Measurements from ENCODE around the gene ARGLU1.

Gene ARGLU1

GRCh38 chr13:106541826-106542225, 26.1 kb downstream of the ARGLU1 start:
- Histone ChIP-seq H3K4me3 (ENCODE audit: low read length in 2 of 2) (no peak overlapping the region), H3K27me3 (ENCODE audit: control insufficient read depth in 1 of 2, insufficient read depth in 2 of 2, low read length in 2 of 2) (no peaks in the 10 kb centered on the region), H3K9me3 (ENCODE audit: control insufficient read depth in 2 of 2, low read length in 2 of 2) (no peaks in the 10 kb centered on the region), H3K36me3 (ENCODE audit: control insufficient read depth in 2 of 2, insufficient read depth in 2 of 2, low read length in 2 of 2) (peaks cover 0 to 8% of the 10 kb centered on the region in 2 donors), H3K4me1 (ENCODE audit: control insufficient read depth, insufficient read depth, low read length) (no peaks in the 10 kb centered on the region), H3K9ac (ENCODE audit: low read length in 2 of 2) (no peak overlapping the region), H3K27ac (ENCODE audit: low read length) (no peak overlapping the region)

GRCh38 chr13:106540613-106541012, 27.3 kb downstream of the ARGLU1 start:
- Histone ChIP-seq H3K27ac (ENCODE audit: low read length) (no peak overlapping the region), H3K4me1 (ENCODE audit: control insufficient read depth, insufficient read depth, low read length) (no peaks in the 10 kb centered on the region), H3K9ac (ENCODE audit: low read length in 2 of 2) (no peak overlapping the region), H3K9me3 (ENCODE audit: control insufficient read depth in 2 of 2, low read length in 2 of 2) (no peaks in the 10 kb centered on the region), H3K27me3 (ENCODE audit: control insufficient read depth in 1 of 2, insufficient read depth in 2 of 2, low read length in 2 of 2) (no peaks in the 10 kb centered on the region), H3K4me3 (ENCODE audit: low read length in 2 of 2) (no peak overlapping the region), H3K36me3 (ENCODE audit: control insufficient read depth in 2 of 2, insufficient read depth in 2 of 2, low read length in 2 of 2) (peaks cover 0 to 8% of the 10 kb centered on the region in 2 donors)

GRCh38 chr13:106537521-106537920, 30.4 kb downstream of the ARGLU1 start:
- no peaks in the 10 kb centered on the region for H3K9me3 ChIP-seq (ENCODE audit: control insufficient read depth in 2 of 2, low read length in 2 of 2)
- H3K27ac ChIP-seq (ENCODE audit: low read length) = no peak overlapping the region
- no peaks in the 10 kb centered on the region for H3K27me3 ChIP-seq (ENCODE audit: control insufficient read depth in 1 of 2, insufficient read depth in 2 of 2, low read length in 2 of 2)
- peaks cover under 1% of the 10 kb centered on the region for H3K4me1 ChIP-seq (ENCODE audit: control insufficient read depth, insufficient read depth, low read length)
- no peak overlapping the region for H3K4me3 ChIP-seq (ENCODE audit: low read length in 2 of 2)
- H3K36me3 ChIP-seq (ENCODE audit: control insufficient read depth in 2 of 2, insufficient read depth in 2 of 2, low read length in 2 of 2) = peaks cover 0 to 8% of the 10 kb centered on the region in 2 donors
- no peak overlapping the region for H3K9ac ChIP-seq (ENCODE audit: low read length in 2 of 2)

- Histone ChIP-seq H3K27me3 (ENCODE audit: control insufficient read depth in 1 of 2, insufficient read depth in 2 of 2, low read length in 2 of 2) (no peaks in the 10 kb centered on the region), H3K36me3 (ENCODE audit: control insufficient read depth in 2 of 2, insufficient read depth in 2 of 2, low read length in 2 of 2) (peaks cover 0 to 5% of the 10 kb centered on the region in 2 donors), H3K9me3 (ENCODE audit: control insufficient read depth in 2 of 2, low read length in 2 of 2) (no peaks in the 10 kb centered on the region), H3K4me1 (ENCODE audit: control insufficient read depth, insufficient read depth, low read length) (peaks cover 2% of the 10 kb centered on the region), H3K4me3 (ENCODE audit: low read length in 2 of 2) (peak overlapping the region; percentile 45 to 87), H3K27ac (ENCODE audit: low read length) (peak overlapping the region; percentile 47), H3K9ac (ENCODE audit: low read length in 2 of 2) (peak overlapping the region in 1 of 2 donors; percentile 26)
These were observed 31.5 kb downstream of the ARGLU1 start for GRCh38 chr13:106536244-106537034.

- H3K36me3 ChIP-seq (ENCODE audit: control insufficient read depth in 2 of 2, insufficient read depth in 2 of 2, low read length in 2 of 2) = peaks cover 0 to 2% of the 10 kb centered on the region in 2 donors
- peak within 1 kb of the TSS; percentile 82 to 91 for H3K9ac ChIP-seq (ENCODE audit: low read length in 2 of 2)
- H3K27ac ChIP-seq (ENCODE audit: low read length) = peak within 1 kb of the TSS; percentile 83
- H3K27me3 ChIP-seq (ENCODE audit: control insufficient read depth in 1 of 2, insufficient read depth in 2 of 2, low read length in 2 of 2) = no peaks in the 10 kb centered on the region
- H3K4me1 ChIP-seq (ENCODE audit: control insufficient read depth, insufficient read depth, low read length) = peaks cover 5% of the 10 kb centered on the region
- H3K4me3 ChIP-seq (ENCODE audit: low read length in 2 of 2) = peak within 1 kb of the TSS; percentile 81 to 87
- H3K9me3 ChIP-seq (ENCODE audit: control insufficient read depth in 2 of 2, low read length in 2 of 2) = no peaks in the 10 kb centered on the region
These were observed 32.2 kb downstream of the ARGLU1 start, which contains the start of gene EFNB2 for GRCh38 chr13:106535552-106536243. TSS of gene EFNB2 (minus strand) at chr13:106535662. CDS start at chr13:106534964, 698 bp downstream.

- Histone ChIP-seq H3K27ac (ENCODE audit: low read length) (peak overlapping the region; percentile 83), H3K9ac (ENCODE audit: low read length in 2 of 2) (peak overlapping the region; percentile 82 to 91), H3K9me3 (ENCODE audit: control insufficient read depth in 2 of 2, low read length in 2 of 2) (no peaks in the 10 kb centered on the region), H3K4me1 (ENCODE audit: control insufficient read depth, insufficient read depth, low read length) (peaks cover 8% of the 10 kb centered on the region), H3K36me3 (ENCODE audit: control insufficient read depth in 2 of 2, insufficient read depth in 2 of 2, low read length in 2 of 2) (no peaks in the 10 kb centered on the region), H3K4me3 (ENCODE audit: low read length in 2 of 2) (peak overlapping the region; percentile 81 to 87), H3K27me3 (ENCODE audit: control insufficient read depth in 1 of 2, insufficient read depth in 2 of 2, low read length in 2 of 2) (no peaks in the 10 kb centered on the region)
These were observed 33.0 kb downstream of the ARGLU1 start for GRCh38 chr13:106534639-106535551.

- H3K9me3 ChIP-seq (ENCODE audit: control insufficient read depth in 2 of 2, low read length in 2 of 2) = no peaks in the 10 kb centered on the region
- peaks cover 15% of the 10 kb centered on the region for H3K4me1 ChIP-seq (ENCODE audit: control insufficient read depth, insufficient read depth, low read length)
- H3K27me3 ChIP-seq (ENCODE audit: control insufficient read depth in 1 of 2, insufficient read depth in 2 of 2, low read length in 2 of 2) = no peaks in the 10 kb centered on the region
- H3K4me3 ChIP-seq (ENCODE audit: low read length in 2 of 2) = peak overlapping the region; percentile 81 to 87
- H3K9ac ChIP-seq (ENCODE audit: low read length in 2 of 2) = peak overlapping the region; percentile 82 to 91
- H3K36me3 ChIP-seq (ENCODE audit: control insufficient read depth in 2 of 2, insufficient read depth in 2 of 2, low read length in 2 of 2) = no peaks in the 10 kb centered on the region
- peak overlapping the region; percentile 83 for H3K27ac ChIP-seq (ENCODE audit: low read length)
These were observed 33.8 kb downstream of the ARGLU1 start for GRCh38 chr13:106533943-106534638.

GRCh38 chr13:106533101-106533942, 34.6 kb downstream of the ARGLU1 start:
- Histone ChIP-seq H3K9ac (ENCODE audit: low read length in 2 of 2) (peak overlapping the region; percentile 82 to 91), H3K27me3 (ENCODE audit: control insufficient read depth in 1 of 2, insufficient read depth in 2 of 2, low read length in 2 of 2) (no peaks in the 10 kb centered on the region), H3K4me1 (ENCODE audit: control insufficient read depth, insufficient read depth, low read length) (peaks cover 19% of the 10 kb centered on the region), H3K4me3 (ENCODE audit: low read length in 2 of 2) (peak overlapping the region; percentile 81 to 87), H3K27ac (ENCODE audit: low read length) (peak overlapping the region; percentile 89), H3K9me3 (ENCODE audit: control insufficient read depth in 2 of 2, low read length in 2 of 2) (no peaks in the 10 kb centered on the region), H3K36me3 (ENCODE audit: control insufficient read depth in 2 of 2, insufficient read depth in 2 of 2, low read length in 2 of 2) (no peaks in the 10 kb centered on the region)

GRCh38 chr13:106532111-106532929, 35.6 kb downstream of the ARGLU1 start:
- Histone ChIP-seq H3K36me3 (ENCODE audit: control insufficient read depth in 2 of 2, insufficient read depth in 2 of 2, low read length in 2 of 2) (no peaks in the 10 kb centered on the region), H3K27me3 (ENCODE audit: control insufficient read depth in 1 of 2, insufficient read depth in 2 of 2, low read length in 2 of 2) (no peaks in the 10 kb centered on the region), H3K4me1 (ENCODE audit: control insufficient read depth, insufficient read depth, low read length) (peaks cover 19% of the 10 kb centered on the region), H3K27ac (ENCODE audit: low read length) (peak overlapping the region; percentile 89), H3K9ac (ENCODE audit: low read length in 2 of 2) (peak overlapping the region; percentile 81 to 82), H3K9me3 (ENCODE audit: control insufficient read depth in 2 of 2, low read length in 2 of 2) (no peaks in the 10 kb centered on the region), H3K4me3 (ENCODE audit: low read length in 2 of 2) (peak overlapping the region; percentile 81 to 87)
